Stimulated activated CD4-positive, alpha-beta T cell treated with anti-CD3 and anti-CD28 coated beads, Interleukin-15, amount 100 ng/mL, for 48 hours (primary cell): ENCODE results near the gene MYBL2.
A peak's percentile ranks its signal among the peaks of the same experiment; 100 is the strongest.
"Not testable (repeated sequence)": the region's sequence is repeated elsewhere in the genome, so short reads cannot be mapped to it uniquely, and the experiment has no call there.

Experiments
- DNase-seq, 2 donors: peaks; one replicate each; pipeline ENCODE4 v3.0.0-alpha.2; 2020; ENCODE audit warnings: low read depth in 2 of 2

MYBL2 gene

GRCh38 chr20:43666376-43667328 lies at the start of gene MYBL2:
Gene MYBL2 (plus strand): TSS chr20:43667114. CDS start chr20:43667284, 170 bp downstream.
- peak; percentile 53 to 58 for DNase-seq

GRCh38 chr20:43631598-43631997 lies 35.3 kb upstream of the MYBL2 start:
- no peak for DNase-seq

GRCh38 chr20:43636429-43636828 lies 30.5 kb upstream of the MYBL2 start:
- DNase-seq, result no peak

GRCh38 chr20:43642548-43642947 lies 24.4 kb upstream of the MYBL2 start:
- DNase-seq, result no peak

- no peak for DNase-seq
Measured at GRCh38 chr20:43650997-43651525, 15.9 kb upstream of the MYBL2 start.

GRCh38 chr20:43651650-43652184 lies 15.2 kb upstream of the MYBL2 start:
- DNase-seq, result not testable (repeated sequence)

GRCh38 chr20:43653966-43654365 lies 12.9 kb upstream of the MYBL2 start:
- DNase-seq, result no peak

- DNase-seq, result not testable (repeated sequence)
Measured at GRCh38 chr20:43655176-43655575, 11.7 kb upstream of the MYBL2 start.

GRCh38 chr20:43655937-43656336 lies 11.0 kb upstream of the MYBL2 start:
- no peak for DNase-seq

GRCh38 chr20:43658069-43658722 lies 8.7 kb upstream of the MYBL2 start:
- peak; percentile 62 to 68 for DNase-seq

- no peak for DNase-seq
Measured at GRCh38 chr20:43658723-43659419, 8.0 kb upstream of the MYBL2 start.

- no peak for DNase-seq
Measured at GRCh38 chr20:43662943-43663655, 3.8 kb upstream of the MYBL2 start.

GRCh38 chr20:43665466-43666176 lies 1.3 kb upstream of the MYBL2 start:
- DNase-seq, result no peak

- DNase-seq, result no peak
Measured at GRCh38 chr20:43667341-43668132, 623 bp downstream of the MYBL2 start.

GRCh38 chr20:43669332-43669731 lies 2.4 kb downstream of the MYBL2 start:
- no peak for DNase-seq

GRCh38 chr20:43670423-43670822 lies 3.5 kb downstream of the MYBL2 start:
- DNase-seq, result no peak

- DNase-seq, result no peak
Measured at GRCh38 chr20:43676368-43676767, 9.5 kb downstream of the MYBL2 start.

- DNase-seq, result no peak
Measured at GRCh38 chr20:43680981-43681380, 14.1 kb downstream of the MYBL2 start.

GRCh38 chr20:43681468-43681942 lies 14.6 kb downstream of the MYBL2 start:
- DNase-seq, result no peak
